Pancreas (tissue), 10 donors: ENCODE data around the gene OPCML. TPM values are rescaled to one million over a fixed set of nuclear protein-coding genes. Genes with fewer than 3 reads are reported as not detected.

Source experiments
- ATAC-seq, 4 donors: fragments of 200-7000 bp; cut with Tn5 transposase; one replicate each; pipeline versions ENCODE4 v1.8.0 to v1.9.1; 2020; ENCODE audit warnings: mild to moderate bottlenecking in 4 of 4, moderate library complexity in 4 of 4
- DNase-seq, 6 donors: peaks; one replicate each; pipeline ENCODE4 v3.0.0-alpha.2; 2020
- FAIRE-seq: peaks from 2 replicates; lab custom pipeline; 2012; peaks lifted over from hg19 to GRCh38; lab: Jason Lieb, UNC
- H3K27ac ChIP-seq, 4 donors: fragments of 200-600 bp; sonication (generic); 1 replicate in 3 of 4; 2 replicates in 1 of 4; pipeline versions ENCODE4 v1.5.0 to v1.8.0; 2020
- H3K27me3 ChIP-seq, 4 donors: fragments of 200-600 bp; one replicate each; pipeline ENCODE4 v1.8.0; 2021
- H3K36me3 ChIP-seq, 3 donors: fragments of 200-600 bp; sonication (generic) in 1 of 3; one replicate each; pipeline versions ENCODE4 v1.5.0 to v1.8.0; 2020 to 2021
- H3K4me1 ChIP-seq, 3 donors: fragments of 200-600 bp; one replicate each; pipeline ENCODE4 v1.8.0; 2021
- H3K4me3 ChIP-seq, 4 donors: fragments of 200-600 bp; sonication (generic) in 2 of 4; one replicate each; pipeline versions ENCODE4 v1.5.0 to v1.8.0; 2020 to 2021
- H3K9me3 ChIP-seq, 4 donors: fragments of 200-600 bp; one replicate each; pipeline ENCODE4 v1.8.0; 2021
- CTCF ChIP-seq, 4 donors: fragments of 200-600 bp; sonication (generic) in 3 of 4; IDR thresholded peaks; one replicate each; pipeline versions ENCODE4 v1.5.0 to v1.8.0; 2021; ENCODE audit warnings: antibody characterized with exemption in 4 of 4
- WGBS, 2 donors: extraction: QIAGEN DNeasy Blood & Tissue Kit; methylation state at CpG; one replicate each; pipeline ENCODE4 v1.1.7; 2013; 5-methylcytosine and 5-hydroxymethylcytosine counted together
- intact Hi-C, 3 donors: fragments of 100-400 bp; cut with DNase I; formaldehyde crosslinking; loops; one replicate each; pipeline versions ENCODE4 v1.11.1 to v1.14.2; 2022
- polyA plus RNA-seq, 2 donors: library from polyadenylated mRNA; stranded (reverse); fragments of 200-250 nt; gene quantifications; one replicate each; pipeline ENCODE4 v1.2.3, GENCODE V29; 2013
- total RNA-seq, 6 donors: library from RNA; stranded (reverse); fragmentation: NEBNext Ultra II Directional in 4 of 6; extraction: Animal tissue kit (Norgen Biotek cat#: 25700) in 4 of 6; gene quantifications; one replicate each; pipeline versions ENCODE4 v1.2.1 to v1.2.4, GENCODE V29; 2021 to 2023
- donor health status: healthy with polysubstance abuse.
- donor health status: DM: no; HTN: no; CAD: no; lungs with moderate emphysema.
- donor health status: DM: no; HTN: no; CAD: no.
- donor health status: control.
- donor health status: control.
- donor health status: Bipolar disorder and iron deficiency.
- donor health status: DM: yes; HTN: yes; CAD: no.
- donor health status: DM: no; HTN: no; CAD: no.
- donor health status: DM: no; HTN: no; CAD: no.
- donor health status: DM: yes; HTN: yes; CAD: no.

Gene OPCML
- total and polyA plus RNA-seq, 8 donors: 0.05 to 0.31 (median 0.19) TPM

GRCh38 chr11:132855516-132855915, 676.8 kb downstream of the OPCML start:
- intact Hi-C loops: no loop called here
- H3K27me3 ChIP-seq: no peaks in the 10 kb centered on the region
- no peak overlapping the region for H3K4me3 ChIP-seq
- FAIRE-seq (no peak), ATAC-seq (no peak), DNase-seq (no peak)
- no peak overlapping the region for H3K27ac ChIP-seq
- 78 to 89% methylated on average over 3 of the region's 3 CpGs for WGBS, 2 donors
- H3K36me3 ChIP-seq: no peaks in the 10 kb centered on the region
- TF ChIP-seq CTCF (IDR thresholded peaks at IDR 0.05): no peak
- H3K9me3 ChIP-seq: no peaks in the 10 kb centered on the region
- H3K4me1 ChIP-seq: no peaks in the 10 kb centered on the region

GRCh38 chr11:132853886-132854285, 678.4 kb downstream of the OPCML start:
- intact Hi-C loops: no loop called here
- Histone ChIP-seq H3K36me3 (no peaks in the 10 kb centered on the region), H3K27me3 (peaks cover 0 to under 1% (median 0%) of the 10 kb centered on the region in 4 donors), H3K4me3 (no peak overlapping the region), H3K27ac (no peak overlapping the region), H3K9me3 (no peaks in the 10 kb centered on the region), H3K4me1 (no peaks in the 10 kb centered on the region)
- no peak for DNase-seq
- FAIRE-seq: no peak
- no peak for TF ChIP-seq CTCF (IDR thresholded peaks at IDR 0.05)
- no peak for ATAC-seq
- 73 to 82% methylated on average over 3 of the region's 3 CpGs for WGBS, 2 donors

- Histone ChIP-seq H3K27me3 (peaks cover 0 to 6% (median 0%) of the 10 kb centered on the region in 4 donors), H3K27ac (no peak overlapping the region), H3K9me3 (no peaks in the 10 kb centered on the region), H3K36me3 (no peaks in the 10 kb centered on the region), H3K4me1 (no peaks in the 10 kb centered on the region), H3K4me3 (no peak overlapping the region)
- 89 to 92% methylated on average over 7 of the region's 7 CpGs for WGBS, 2 donors
- no peak for FAIRE-seq
- no peak for DNase-seq
- intact Hi-C loops: no loop called here
- no peak for ATAC-seq
- no peak for TF ChIP-seq CTCF (IDR thresholded peaks at IDR 0.05)
Measured at GRCh38 chr11:132852361-132852760, 679.9 kb downstream of the OPCML start.

- Histone ChIP-seq H3K27ac (no peak overlapping the region), H3K36me3 (no peaks in the 10 kb centered on the region), H3K4me1 (no peaks in the 10 kb centered on the region), H3K4me3 (no peak overlapping the region), H3K27me3 (peaks cover 0 to 6% (median 0%) of the 10 kb centered on the region in 4 donors), H3K9me3 (no peaks in the 10 kb centered on the region)
- no peak for FAIRE-seq
- 59 to 78% methylated on average over 2 of the region's 2 CpGs for WGBS, 2 donors
- TF ChIP-seq CTCF (IDR thresholded peaks at IDR 0.05): no peak
- intact Hi-C loops: no loop called here
- no peak for DNase-seq
- no peak for ATAC-seq
Measured at GRCh38 chr11:132851247-132851646, 681.1 kb downstream of the OPCML start.

GRCh38 chr11:132850266-132850665, 682.0 kb downstream of the OPCML start:
- 77 to 83% methylated on average over 3 of the region's 3 CpGs for WGBS, 2 donors
- H3K36me3 ChIP-seq: no peaks in the 10 kb centered on the region
- peaks cover 0 to 6% (median 0%) of the 10 kb centered on the region in 4 donors for H3K27me3 ChIP-seq
- no peaks in the 10 kb centered on the region for H3K4me1 ChIP-seq
- no peak for FAIRE-seq
- DNase-seq: no peak
- no peaks in the 10 kb centered on the region for H3K9me3 ChIP-seq
- no peak for TF ChIP-seq CTCF (IDR thresholded peaks at IDR 0.05)
- intact Hi-C loops: no loop called here
- H3K4me3 ChIP-seq: no peak overlapping the region
- no peak overlapping the region for H3K27ac ChIP-seq
- ATAC-seq: no peak
